Measurements from ENCODE around the gene WDR4.

DNA sequence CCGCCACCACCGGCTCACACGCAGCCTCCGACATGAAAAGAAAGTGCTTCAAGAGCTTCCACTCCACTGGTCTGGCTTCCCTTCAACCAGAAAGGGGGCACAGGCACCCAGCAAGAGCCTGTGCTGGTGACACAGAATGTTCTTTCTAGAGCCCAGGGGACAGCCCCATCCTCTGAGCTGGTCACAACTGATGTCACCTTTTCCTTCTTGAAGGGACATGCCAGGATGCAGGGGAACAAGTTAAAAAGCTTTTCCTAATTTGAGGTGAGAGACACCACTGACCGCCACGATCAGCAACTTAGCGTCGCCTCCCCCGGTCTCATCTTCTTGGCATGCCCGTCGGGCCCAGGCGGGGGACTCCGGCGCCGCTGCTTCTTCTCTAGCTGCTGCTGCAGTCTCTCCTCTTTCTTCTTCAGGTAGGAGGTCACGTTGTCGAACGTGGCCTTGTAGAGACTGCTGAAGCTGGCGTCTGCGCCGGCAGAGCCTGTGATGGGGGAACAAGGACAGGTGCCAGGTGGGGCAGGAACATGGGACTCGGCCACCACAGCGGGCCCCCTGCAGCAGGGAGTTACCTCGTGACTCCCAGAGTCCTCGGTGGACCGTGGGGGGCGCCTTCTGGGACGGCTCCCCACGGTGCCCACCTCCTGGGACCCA lies 29.5 kb downstream of the WDR4 start:
- TF ChIP-seq CTCF (IDR thresholded peaks at IDR 0.05; ENCODE audit: low read depth, low read length, missing input control) (no peak), ATF3 (IDR thresholded peaks at IDR 0.05) (no peak), JUND (IDR thresholded peaks at IDR 0.05) (no peak), EGR1 (IDR thresholded peaks at IDR 0.05; ENCODE audit: low read depth in 2 of 2) (no peak)

Data from liver (tissue), 3 donors.